Thoracic aorta (tissue), 2 donors: Measurements from ENCODE around the gene WDR26. TPM values are rescaled to one million over a fixed set of nuclear protein-coding genes. Genes with fewer than 3 reads are reported as not detected.

Source experiments
- ATAC-seq: fragments of 150-250 bp; one replicate; pipeline ENCODE4 v1.8.0; 2017; ENCODE audit warnings: low read depth; ENCODE audit not compliant: insufficient number of reproducible peaks, low FRiP score
- DNase-seq: peaks from one replicate; pipeline ENCODE4 v3.0.0-alpha.2; 2020; ENCODE audit warnings: low spot score
- H3K27ac ChIP-seq, 2 donors: fragments of 200-600 bp; sonication (generic); 1 replicate in 1 of 2; 2 replicates in 1 of 2; pipeline ENCODE4 v1.5.1; 2016; ENCODE audit warnings: mild to moderate bottlenecking in 2 of 2, moderate library complexity in 2 of 2
- H3K27me3 ChIP-seq: fragments of 200-600 bp; sonication (generic); replicated peaks from 2 replicates; pipeline ENCODE4 v1.6.0; 2016; ENCODE audit warnings: mild to moderate bottlenecking; ENCODE audit not compliant: insufficient read depth
- H3K36me3 ChIP-seq: fragments of 200-600 bp; sonication (generic); one replicate; pipeline ENCODE4 v1.5.1; 2016
- H3K4me1 ChIP-seq, 2 donors: fragments of 200-600 bp; sonication (generic); 1 replicate in 1 of 2; 2 replicates in 1 of 2; pipeline versions ENCODE4 v1.5.1 to v1.6.0; 2016; ENCODE audit warnings: low read depth in 2 of 2, mild to moderate bottlenecking in 1 of 2; ENCODE audit not compliant: control insufficient read depth in 1 of 2
- H3K4me3 ChIP-seq: fragments of 200-600 bp; sonication (generic); 2 replicates; pipeline ENCODE4 v1.5.1; 2016; ENCODE audit warnings: mild to moderate bottlenecking
- H3K9me3 ChIP-seq: fragments of 200-600 bp; sonication (generic); 2 replicates; pipeline ENCODE4 v1.5.1; 2016
- total RNA-seq, 2 donors: library from RNA; depleted of rRNA; stranded (reverse); fragments of >200 nt; gene quantifications; one replicate each; pipeline versions ENCODE4 v1.1.0 to v1.2.3, GENCODE V29; 2016
- TF ChIP-seq, protein P1 (sequence below): fragments of 200-600 bp; sonication (generic); IDR thresholded peaks from one replicate; pipeline ENCODE4 v1.5.1; 2019; ENCODE audit warnings: antibody characterized with exemption

Gene WDR26
- total RNA-seq, 2 donors from 2014 or later: 71.5 to 85.9 TPM

GRCh38 chr1:224377676-224378006 lies 57.0 kb downstream of the WDR26 start:
- DNase-seq: no peak
- Histone ChIP-seq H3K4me3 (no peak overlapping the region), H3K36me3 (no peaks in the 10 kb centered on the region), H3K9me3 (no peaks in the 10 kb centered on the region), H3K27me3 (no peaks in the 10 kb centered on the region), H3K4me1 (peaks cover 20% of the 10 kb centered on the region in 2 donors), H3K27ac (peak overlapping the region; percentile 21 to 35)
- TF ChIP-seq, protein P1, sequence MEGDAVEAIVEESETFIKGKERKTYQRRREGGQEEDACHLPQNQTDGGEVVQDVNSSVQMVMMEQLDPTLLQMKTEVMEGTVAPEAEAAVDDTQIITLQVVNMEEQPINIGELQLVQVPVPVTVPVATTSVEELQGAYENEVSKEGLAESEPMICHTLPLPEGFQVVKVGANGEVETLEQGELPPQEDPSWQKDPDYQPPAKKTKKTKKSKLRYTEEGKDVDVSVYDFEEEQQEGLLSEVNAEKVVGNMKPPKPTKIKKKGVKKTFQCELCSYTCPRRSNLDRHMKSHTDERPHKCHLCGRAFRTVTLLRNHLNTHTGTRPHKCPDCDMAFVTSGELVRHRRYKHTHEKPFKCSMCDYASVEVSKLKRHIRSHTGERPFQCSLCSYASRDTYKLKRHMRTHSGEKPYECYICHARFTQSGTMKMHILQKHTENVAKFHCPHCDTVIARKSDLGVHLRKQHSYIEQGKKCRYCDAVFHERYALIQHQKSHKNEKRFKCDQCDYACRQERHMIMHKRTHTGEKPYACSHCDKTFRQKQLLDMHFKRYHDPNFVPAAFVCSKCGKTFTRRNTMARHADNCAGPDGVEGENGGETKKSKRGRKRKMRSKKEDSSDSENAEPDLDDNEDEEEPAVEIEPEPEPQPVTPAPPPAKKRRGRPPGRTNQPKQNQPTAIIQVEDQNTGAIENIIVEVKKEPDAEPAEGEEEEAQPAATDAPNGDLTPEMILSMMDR: no peak
- ATAC-seq: peak; percentile 47

DNA sequence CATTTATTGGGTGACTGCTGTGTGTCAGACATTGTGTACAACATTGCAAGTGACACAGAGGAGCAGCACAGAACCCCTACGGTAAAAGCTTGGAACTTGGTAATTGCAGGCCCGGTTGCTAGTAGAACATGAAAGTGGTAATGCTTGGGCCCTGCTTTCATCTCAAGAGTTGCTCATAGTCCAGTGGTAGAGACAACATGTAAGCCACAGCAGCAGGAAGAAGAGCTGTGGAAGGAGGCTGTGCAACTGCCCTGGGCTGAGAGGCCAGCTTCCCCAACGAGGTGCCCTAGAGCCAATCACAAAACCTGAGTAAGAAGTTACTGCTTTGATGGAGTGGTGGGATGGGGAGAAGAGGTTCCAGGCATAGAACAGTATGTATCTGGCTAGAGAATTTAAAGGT lies 59.5 kb downstream of the WDR26 start:
- TF ChIP-seq, protein P1: no peak
- H3K9me3 ChIP-seq: no peaks in the 10 kb centered on the region
- DNase-seq (no peak), ATAC-seq (no peak)
- H3K36me3 ChIP-seq: peaks cover 17% of the 10 kb centered on the region
- peaks cover 18 to 20% of the 10 kb centered on the region in 2 donors for H3K4me1 ChIP-seq
- H3K27ac ChIP-seq: no peak overlapping the region
- no peak overlapping the region for H3K4me3 ChIP-seq
- no peaks in the 10 kb centered on the region for H3K27me3 ChIP-seq

DNA sequence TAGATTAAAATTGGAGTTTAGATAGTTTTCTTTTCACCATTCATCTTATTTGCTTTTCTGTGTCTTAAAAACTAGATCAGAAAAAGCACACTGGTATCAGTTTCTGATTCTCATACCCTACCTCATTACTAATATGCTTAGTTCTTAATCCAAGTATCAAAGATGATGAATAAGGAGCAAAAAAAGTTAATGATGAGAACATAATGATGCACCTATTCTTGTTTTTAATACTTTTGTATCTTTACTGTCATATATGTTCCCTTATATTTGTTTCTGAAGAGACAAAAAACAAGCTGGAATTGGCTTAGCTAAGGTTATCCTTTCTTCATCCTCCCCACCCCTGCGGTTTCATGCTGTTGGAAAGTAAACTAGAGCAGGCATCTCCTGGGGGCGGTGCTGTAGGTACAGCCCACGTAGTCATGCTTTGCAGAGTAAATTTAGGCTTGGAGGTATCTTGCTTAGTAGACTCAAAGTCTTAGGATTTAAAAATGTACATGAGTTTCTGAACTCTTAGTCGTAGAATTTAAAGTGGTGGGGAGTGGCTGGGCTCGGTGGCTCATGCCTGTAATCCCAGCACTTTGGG lies 61.5 kb downstream of the WDR26 start:
- no peak for ATAC-seq

GRCh38 chr1:224368409-224368808 lies 66.2 kb downstream of the WDR26 start:
- H3K27ac ChIP-seq: no peak overlapping the region
- H3K4me3 ChIP-seq: no peak overlapping the region
- peaks cover 36% of the 10 kb centered on the region for H3K36me3 ChIP-seq
- TF ChIP-seq, protein P1: no peak
- ATAC-seq (no peak), DNase-seq (no peak)
- no peaks in the 10 kb centered on the region for H3K9me3 ChIP-seq
- no peaks in the 10 kb centered on the region for H3K4me1 ChIP-seq
- no peaks in the 10 kb centered on the region for H3K27me3 ChIP-seq

More for the DNA sequence above, 61.5 kb downstream of the WDR26 start:
- Histone ChIP-seq H3K27me3 (no peaks in the 10 kb centered on the region), H3K4me3 (no peak overlapping the region), H3K36me3 (peaks cover 21% of the 10 kb centered on the region), H3K9me3 (no peaks in the 10 kb centered on the region), H3K27ac (no peak overlapping the region), H3K4me1 (peaks cover 18 to 19% of the 10 kb centered on the region in 2 donors)
- TF ChIP-seq, protein P1: no peak
- no peak for DNase-seq

DNA sequence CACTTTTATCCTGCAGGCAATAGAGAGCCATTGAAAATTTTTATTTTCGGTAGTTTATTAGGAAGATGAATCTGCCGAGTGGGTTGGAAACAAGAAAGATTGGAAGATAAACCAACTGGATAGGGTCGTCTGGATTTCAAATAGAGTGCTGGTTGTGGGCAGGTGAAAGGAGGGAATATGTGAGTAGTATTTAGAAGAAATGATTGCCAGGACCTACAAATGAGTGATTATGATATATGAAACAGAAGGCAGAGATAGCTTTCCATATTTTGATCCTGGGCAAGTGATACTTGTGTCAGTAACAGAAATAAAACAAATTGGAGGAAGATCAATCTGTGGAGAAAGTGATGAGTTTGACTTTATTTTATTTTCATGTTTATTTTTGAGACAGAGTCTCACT lies 75.4 kb downstream of the WDR26 start:
- DNase-seq: no peak
- no peaks in the 10 kb centered on the region for H3K27me3 ChIP-seq
- peaks cover 9 to 27% of the 10 kb centered on the region in 2 donors for H3K4me1 ChIP-seq
- no peak overlapping the region for H3K27ac ChIP-seq
- ATAC-seq: no peak
- TF ChIP-seq, protein P1: no peak
- no peaks in the 10 kb centered on the region for H3K36me3 ChIP-seq
- no peaks in the 10 kb centered on the region for H3K9me3 ChIP-seq
- H3K4me3 ChIP-seq: no peak overlapping the region
